NB4 (cell line): Measurements from ENCODE around the gene CSAD.

Source experiments
- MYC ChIP-seq: IDR thresholded peaks from 2 replicates; pipeline ENCODE4 v1.6.1; 2011; ENCODE audit warnings: low read depth, low read length
- POLR2A ChIP-seq: IDR thresholded peaks from 2 replicates; pipeline ENCODE4 v1.6.1; 2011; ENCODE audit warnings: mild to moderate bottlenecking; ENCODE audit not compliant: insufficient read length; ENCODE audit errors: extremely low read depth
- TF ChIP-seq, protein P1 (sequence below): IDR thresholded peaks from one replicate; pipeline ENCODE4 v1.5.1; 2012; ENCODE audit warnings: low read depth, low read length
- TF ChIP-seq, protein P2 (sequence below): IDR thresholded peaks from 2 replicates; pipeline ENCODE4 v1.6.1; 2011; ENCODE audit warnings: low read depth, low read length

GRCh38 chr12:53221203-53222080, 40.7 kb upstream of the CSAD start:
- TF ChIP-seq, protein P1, sequence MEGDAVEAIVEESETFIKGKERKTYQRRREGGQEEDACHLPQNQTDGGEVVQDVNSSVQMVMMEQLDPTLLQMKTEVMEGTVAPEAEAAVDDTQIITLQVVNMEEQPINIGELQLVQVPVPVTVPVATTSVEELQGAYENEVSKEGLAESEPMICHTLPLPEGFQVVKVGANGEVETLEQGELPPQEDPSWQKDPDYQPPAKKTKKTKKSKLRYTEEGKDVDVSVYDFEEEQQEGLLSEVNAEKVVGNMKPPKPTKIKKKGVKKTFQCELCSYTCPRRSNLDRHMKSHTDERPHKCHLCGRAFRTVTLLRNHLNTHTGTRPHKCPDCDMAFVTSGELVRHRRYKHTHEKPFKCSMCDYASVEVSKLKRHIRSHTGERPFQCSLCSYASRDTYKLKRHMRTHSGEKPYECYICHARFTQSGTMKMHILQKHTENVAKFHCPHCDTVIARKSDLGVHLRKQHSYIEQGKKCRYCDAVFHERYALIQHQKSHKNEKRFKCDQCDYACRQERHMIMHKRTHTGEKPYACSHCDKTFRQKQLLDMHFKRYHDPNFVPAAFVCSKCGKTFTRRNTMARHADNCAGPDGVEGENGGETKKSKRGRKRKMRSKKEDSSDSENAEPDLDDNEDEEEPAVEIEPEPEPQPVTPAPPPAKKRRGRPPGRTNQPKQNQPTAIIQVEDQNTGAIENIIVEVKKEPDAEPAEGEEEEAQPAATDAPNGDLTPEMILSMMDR, result peak; percentile 15
- TF ChIP-seq POLR2A (no peak), MYC (no peak)
- TF ChIP-seq, protein P2, sequence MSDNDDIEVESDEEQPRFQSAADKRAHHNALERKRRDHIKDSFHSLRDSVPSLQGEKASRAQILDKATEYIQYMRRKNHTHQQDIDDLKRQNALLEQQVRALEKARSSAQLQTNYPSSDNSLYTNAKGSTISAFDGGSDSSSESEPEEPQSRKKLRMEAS, result no peak
